ENCODE data around the gene CDO1.
"Not testable (repeated sequence)": the region's sequence is repeated elsewhere in the genome, so short reads cannot be mapped to it uniquely, and the experiment has no call there.

Gene CDO1

GRCh38 chr5:115842089-115842935 is 25.9 kb upstream of the CDO1 start:
- peak in 1 of 2 experiments; percentile 63 for DNase-seq

GRCh38 chr5:115841382-115842088 is 25.1 kb upstream of the CDO1 start, which contains the start of the genes AP3S1 and ATG12:
TSS of gene AP3S1 (plus strand) at chr5:115841935. CDS start at chr5:115842038, 103 bp downstream.
TSS of gene ATG12 (minus strand) at chr5:115841565. CDS start at chr5:115841552, 13 bp downstream.
- no peak for TF ChIP-seq GATA1 (IDR thresholded peaks at IDR 0.05; ENCODE audit: low read depth, low read length)
- peak; percentile 97 for TF ChIP-seq POLR2A (IDR thresholded peaks at IDR 0.05; ENCODE audit: low read length)
- DNase-seq: peak; percentile 95 to 96

More at GRCh38 chr5:115842089-115842935, 25.9 kb upstream of the CDO1 start:
- no peak for TF ChIP-seq GATA1 (IDR thresholded peaks at IDR 0.05; ENCODE audit: low read depth, low read length)
- TF ChIP-seq POLR2A (IDR thresholded peaks at IDR 0.05; ENCODE audit: low read length): no peak

GRCh38 chr5:115840873-115841272 is 24.4 kb upstream of the CDO1 start:
- DNase-seq: no peak
- TF ChIP-seq GATA1 (IDR thresholded peaks at IDR 0.05; ENCODE audit: low read depth, low read length) (no peak), POLR2A (IDR thresholded peaks at IDR 0.05; ENCODE audit: low read length) (no peak)

- peak; percentile 69 to 70 for DNase-seq
- TF ChIP-seq GATA1 (IDR thresholded peaks at IDR 0.05; ENCODE audit: low read depth, low read length) (no peak), POLR2A (IDR thresholded peaks at IDR 0.05; ENCODE audit: low read length) (no peak)
Observed at GRCh38 chr5:115838885-115839518, 22.5 kb upstream of the CDO1 start.

- DNase-seq: no peak
- no peak for TF ChIP-seq GATA1 (IDR thresholded peaks at IDR 0.05; ENCODE audit: low read depth, low read length)
- TF ChIP-seq POLR2A (IDR thresholded peaks at IDR 0.05; ENCODE audit: low read length): no peak
Observed at GRCh38 chr5:115835481-115835880, 19.0 kb upstream of the CDO1 start.

GRCh38 chr5:115831163-115831768 is 14.8 kb upstream of the CDO1 start:
- TF ChIP-seq POLR2A (IDR thresholded peaks at IDR 0.05; ENCODE audit: low read length): no peak
- TF ChIP-seq GATA1 (IDR thresholded peaks at IDR 0.05; ENCODE audit: low read depth, low read length): no peak
- DNase-seq: peak; percentile 42 to 64

GRCh38 chr5:115829913-115830312 is 13.5 kb upstream of the CDO1 start:
- TF ChIP-seq POLR2A (IDR thresholded peaks at IDR 0.05; ENCODE audit: low read length) (no peak), GATA1 (IDR thresholded peaks at IDR 0.05; ENCODE audit: low read depth, low read length) (no peak)
- DNase-seq: no peak

GRCh38 chr5:115825948-115826347 is 9.5 kb upstream of the CDO1 start:
- no peak for DNase-seq
- TF ChIP-seq GATA1 (IDR thresholded peaks at IDR 0.05; ENCODE audit: low read depth, low read length): no peak
- no peak for TF ChIP-seq POLR2A (IDR thresholded peaks at IDR 0.05; ENCODE audit: low read length)

GRCh38 chr5:115824983-115825382 is 8.5 kb upstream of the CDO1 start:
- not testable (repeated sequence) for DNase-seq

GRCh38 chr5:115820846-115821245 is 4.4 kb upstream of the CDO1 start:
- no peak for DNase-seq
- TF ChIP-seq POLR2A (IDR thresholded peaks at IDR 0.05; ENCODE audit: low read length) (no peak), GATA1 (IDR thresholded peaks at IDR 0.05; ENCODE audit: low read depth, low read length) (no peak)

GRCh38 chr5:115818821-115819220 is 2.4 kb upstream of the CDO1 start:
- no peak for DNase-seq
- TF ChIP-seq GATA1 (IDR thresholded peaks at IDR 0.05; ENCODE audit: low read depth, low read length) (no peak), POLR2A (IDR thresholded peaks at IDR 0.05; ENCODE audit: low read length) (no peak)

- TF ChIP-seq POLR2A (IDR thresholded peaks at IDR 0.05; ENCODE audit: low read length) (no peak), GATA1 (IDR thresholded peaks at IDR 0.05; ENCODE audit: low read depth, low read length) (no peak)
- no peak for DNase-seq
Observed at GRCh38 chr5:115817386-115817785, 927 bp upstream of the CDO1 start.

- no peak for DNase-seq
- no peak for TF ChIP-seq POLR2A (IDR thresholded peaks at IDR 0.05; ENCODE audit: low read length)
- no peak for TF ChIP-seq GATA1 (IDR thresholded peaks at IDR 0.05; ENCODE audit: low read depth, low read length)
Observed at GRCh38 chr5:115815693-115816225, 700 bp downstream of the CDO1 start.
